Measurements from ENCODE around the gene ZNF883. TPM values are rescaled to one million over a fixed set of nuclear protein-coding genes. Genes with fewer than 3 reads are reported as not detected.
A peak's percentile ranks its signal among the peaks of the same experiment; 100 is the strongest.
"Not testable (repeated sequence)": the region's sequence is repeated elsewhere in the genome, so short reads cannot be mapped to it uniquely, and the experiment has no call there.

ZNF883 gene
- total RNA-seq, result 1 to 10 TPM in 1 of 6 donors, under 1 TPM in 4, not detected in 1; 0.26 to 1.2 (median 0.69) TPM

DNA sequence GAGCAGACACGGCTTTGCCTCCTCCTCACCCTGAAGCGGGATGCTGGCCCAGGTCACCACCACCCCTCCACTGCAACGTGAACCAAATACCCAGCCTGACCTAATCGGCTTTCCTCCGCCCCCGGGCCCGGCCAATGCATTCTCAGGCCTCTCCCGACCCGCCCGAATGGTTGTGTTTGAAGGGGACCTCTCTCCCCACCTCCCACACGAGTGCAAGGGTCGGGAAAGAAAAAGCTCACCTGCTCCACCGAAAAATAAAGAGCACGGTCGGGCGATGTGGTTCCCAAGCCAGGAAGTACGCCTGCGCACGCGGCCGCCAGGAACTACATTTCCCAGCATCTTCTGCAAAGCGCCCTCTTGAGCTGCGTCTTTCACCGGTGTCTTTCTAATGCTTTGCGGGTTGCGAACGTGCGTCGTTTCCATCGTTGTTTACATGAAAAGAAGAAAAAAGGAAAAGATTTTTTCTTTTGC, at the start of gene ZNF883:
Gene ZNF883 (minus strand): TSS at position 282 of the 471 bp plus-strand sequence.
- Histone ChIP-seq H3K4me3 (peak within 1 kb of the TSS in 2 of 4 donors; percentile 19 to 39), H3K27ac (no peak within 1 kb of the TSS), H3K36me3 (no peaks in the 10 kb centered on the region)

DNA sequence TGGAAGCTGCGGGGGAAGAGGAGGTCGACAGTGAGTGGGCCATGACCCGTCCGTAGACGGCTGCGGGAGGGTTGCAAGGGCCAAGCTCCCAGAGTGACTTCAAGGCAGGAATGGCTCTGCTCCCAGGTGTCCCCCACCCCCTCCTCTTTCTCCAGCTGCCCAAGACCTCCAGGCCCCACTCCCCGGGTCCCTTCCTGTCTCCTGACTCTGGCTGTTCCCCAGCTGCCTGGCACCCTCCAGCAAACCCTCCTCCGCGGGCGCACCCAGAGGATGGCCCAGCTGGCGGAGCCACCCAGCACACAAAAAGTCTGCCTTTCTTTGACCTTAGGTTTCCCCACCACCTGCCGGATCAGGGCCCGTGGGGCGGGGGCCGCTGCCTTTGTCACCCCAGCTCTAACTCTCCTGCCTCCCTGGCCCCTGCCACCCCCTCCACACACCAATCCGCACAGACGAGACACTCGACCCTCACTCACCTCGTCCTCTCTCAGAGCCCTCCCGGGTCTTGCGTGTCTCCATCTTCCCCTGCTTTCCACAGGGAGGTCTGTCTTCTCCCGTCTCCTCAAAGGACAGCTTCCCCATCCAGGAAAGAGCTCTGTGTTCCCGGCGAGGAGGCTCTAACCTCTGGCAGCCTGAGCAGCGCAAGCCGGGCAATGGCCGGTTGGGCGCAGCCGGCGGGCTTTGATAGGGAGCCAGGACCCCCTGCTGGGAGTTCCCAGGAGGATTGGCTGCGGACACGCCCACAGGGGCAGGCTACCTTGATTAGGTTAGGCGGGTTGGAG, 49.3 kb upstream of the ZNF883 start:
- peaks cover 0 to 12% (median 1%) of the 10 kb centered on the region in 4 donors for H3K4me1 ChIP-seq
- H3K4me3 ChIP-seq; ATAC-seq (ENCODE audit: low FRiP score in 2 of 2); H3K27ac ChIP-seq; H3K36me3 ChIP-seq: not testable (repeated sequence)
- DNase-seq, result peak in 1 of 2 donors; percentile 69
- H3K9me3 ChIP-seq, result peaks cover 17 to 52% (median 39%) of the 10 kb centered on the region in 4 donors
- H3K27me3 ChIP-seq, result peaks cover 0 to 17% (median 6%) of the 10 kb centered on the region in 4 donors
- WGBS, 2 donors, result 2 to 46% methylated on average over 9 to 22 of the region's 33 CpGs

More for the DNA sequence above, at the start of gene ZNF883:
- WGBS, 2 donors, result 3 to 7% methylated on average over 29 to 30 of the region's 30 CpGs
- ATAC-seq (ENCODE audit: low FRiP score in 2 of 2) (peak in 1 of 2 donors; percentile 36), DNase-seq (peak in 1 of 2 donors; percentile 84)
- H3K9me3 ChIP-seq, result peaks cover 0 to 56% (median 10%) of the 10 kb centered on the region in 4 donors
- H3K27me3 ChIP-seq, result no peaks in the 10 kb centered on the region
- no peaks in the 10 kb centered on the region for H3K4me1 ChIP-seq
- TF ChIP-seq POLR2A (IDR thresholded peaks at IDR 0.05), result no peak
- TF ChIP-seq, protein P1, sequence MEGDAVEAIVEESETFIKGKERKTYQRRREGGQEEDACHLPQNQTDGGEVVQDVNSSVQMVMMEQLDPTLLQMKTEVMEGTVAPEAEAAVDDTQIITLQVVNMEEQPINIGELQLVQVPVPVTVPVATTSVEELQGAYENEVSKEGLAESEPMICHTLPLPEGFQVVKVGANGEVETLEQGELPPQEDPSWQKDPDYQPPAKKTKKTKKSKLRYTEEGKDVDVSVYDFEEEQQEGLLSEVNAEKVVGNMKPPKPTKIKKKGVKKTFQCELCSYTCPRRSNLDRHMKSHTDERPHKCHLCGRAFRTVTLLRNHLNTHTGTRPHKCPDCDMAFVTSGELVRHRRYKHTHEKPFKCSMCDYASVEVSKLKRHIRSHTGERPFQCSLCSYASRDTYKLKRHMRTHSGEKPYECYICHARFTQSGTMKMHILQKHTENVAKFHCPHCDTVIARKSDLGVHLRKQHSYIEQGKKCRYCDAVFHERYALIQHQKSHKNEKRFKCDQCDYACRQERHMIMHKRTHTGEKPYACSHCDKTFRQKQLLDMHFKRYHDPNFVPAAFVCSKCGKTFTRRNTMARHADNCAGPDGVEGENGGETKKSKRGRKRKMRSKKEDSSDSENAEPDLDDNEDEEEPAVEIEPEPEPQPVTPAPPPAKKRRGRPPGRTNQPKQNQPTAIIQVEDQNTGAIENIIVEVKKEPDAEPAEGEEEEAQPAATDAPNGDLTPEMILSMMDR (IDR thresholded peaks at IDR 0.05), result no peak
- no peak for TF ChIP-seq EP300 (IDR thresholded peaks at IDR 0.05)
- TF ChIP-seq POLR2AphosphoS5 (IDR thresholded peaks at IDR 0.05), result no peak

DNA sequence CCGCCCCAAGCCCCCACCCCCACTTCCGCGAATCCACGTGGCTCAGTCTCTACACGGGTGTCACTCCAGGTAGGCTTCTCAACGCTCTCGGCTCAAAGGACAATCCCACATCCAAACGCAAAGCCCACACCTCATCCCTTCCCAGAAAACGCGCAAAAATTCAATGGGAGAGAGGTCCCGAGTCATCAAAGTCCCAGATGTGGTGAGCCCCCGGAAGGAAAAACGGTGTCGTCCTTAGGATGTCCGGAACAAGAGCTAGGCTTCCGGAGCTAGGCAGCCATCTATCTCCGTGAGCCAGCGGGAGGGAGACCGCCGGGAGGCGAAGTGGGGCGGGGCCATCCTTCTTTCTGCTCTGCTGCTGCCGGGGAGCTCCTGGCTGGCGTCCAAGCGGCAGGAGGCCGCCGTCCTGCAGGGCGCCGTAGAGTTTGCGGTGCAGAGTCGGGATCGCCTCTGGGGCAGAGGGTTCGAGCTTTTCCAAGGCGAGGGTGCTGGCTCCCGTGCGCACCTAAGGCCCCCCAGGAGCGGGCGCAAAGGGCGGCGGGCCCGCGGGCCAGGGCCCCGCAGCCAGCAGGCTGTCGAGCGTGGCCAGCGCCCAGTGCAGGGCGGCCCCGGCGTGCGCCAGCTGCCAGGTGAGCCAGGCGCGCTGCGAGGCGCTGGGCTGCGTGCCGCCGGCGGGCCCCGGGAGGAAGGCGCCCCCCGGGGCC, 47.7 kb upstream of the ZNF883 start:
- Histone ChIP-seq H3K27me3 (peaks cover 0 to 17% (median 6%) of the 10 kb centered on the region in 4 donors), H3K9me3 (peaks cover 17 to 63% (median 52%) of the 10 kb centered on the region in 4 donors), H3K4me1 (peaks cover 0 to 12% (median 1%) of the 10 kb centered on the region in 4 donors)
- 4 to 25% methylated on average over 12 to 48 of the region's 61 CpGs for WGBS, 2 donors
- DNase-seq, result peak in 1 of 2 donors; percentile 85
- not testable (repeated sequence) for H3K27ac ChIP-seq; ATAC-seq (ENCODE audit: low FRiP score in 2 of 2); H3K36me3 ChIP-seq; H3K4me3 ChIP-seq

DNA sequence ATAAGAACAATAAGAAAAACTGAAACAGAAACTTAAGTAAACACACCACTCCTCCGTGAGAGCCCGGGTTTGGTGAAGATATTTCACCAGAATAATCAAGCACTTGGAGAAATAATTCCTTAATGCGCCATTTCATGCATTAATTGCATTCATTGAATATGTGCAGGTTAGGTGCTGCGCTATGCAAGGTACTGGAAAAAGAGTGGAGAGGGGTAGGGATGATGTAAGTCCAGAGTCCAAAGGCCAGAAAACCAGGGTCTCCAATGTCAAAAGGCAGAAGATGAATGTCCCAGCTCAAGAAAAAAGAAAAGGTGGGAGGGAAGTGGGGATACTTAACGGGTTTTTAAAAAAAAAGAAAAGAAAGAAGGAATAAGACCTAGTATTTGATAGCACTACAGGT, 45.2 kb upstream of the ZNF883 start:
- no peak for DNase-seq
- peak overlapping the region; percentile 23 to 62 (median 53) for H3K4me3 ChIP-seq
- H3K27ac ChIP-seq, result peak overlapping the region in 3 of 4 donors; percentile 40 to 72 (median 63)
- 24 to 55% methylated on average over 5 of the region's 5 CpGs for WGBS, 2 donors
- peaks cover 0 to 14% (median 3%) of the 10 kb centered on the region in 4 donors for H3K27me3 ChIP-seq
- peaks cover 36 to 79% (median 65%) of the 10 kb centered on the region in 4 donors for H3K9me3 ChIP-seq
- TF ChIP-seq, protein P1 (IDR thresholded peaks at IDR 0.05), result no peak
- peak in 1 of 4 donors; percentile 3 for TF ChIP-seq EP300 (IDR thresholded peaks at IDR 0.05)
- no peak for ATAC-seq (ENCODE audit: low FRiP score in 2 of 2)
- H3K36me3 ChIP-seq, result no peaks in the 10 kb centered on the region
- peaks cover 0 to 12% (median 1%) of the 10 kb centered on the region in 4 donors for H3K4me1 ChIP-seq

DNA sequence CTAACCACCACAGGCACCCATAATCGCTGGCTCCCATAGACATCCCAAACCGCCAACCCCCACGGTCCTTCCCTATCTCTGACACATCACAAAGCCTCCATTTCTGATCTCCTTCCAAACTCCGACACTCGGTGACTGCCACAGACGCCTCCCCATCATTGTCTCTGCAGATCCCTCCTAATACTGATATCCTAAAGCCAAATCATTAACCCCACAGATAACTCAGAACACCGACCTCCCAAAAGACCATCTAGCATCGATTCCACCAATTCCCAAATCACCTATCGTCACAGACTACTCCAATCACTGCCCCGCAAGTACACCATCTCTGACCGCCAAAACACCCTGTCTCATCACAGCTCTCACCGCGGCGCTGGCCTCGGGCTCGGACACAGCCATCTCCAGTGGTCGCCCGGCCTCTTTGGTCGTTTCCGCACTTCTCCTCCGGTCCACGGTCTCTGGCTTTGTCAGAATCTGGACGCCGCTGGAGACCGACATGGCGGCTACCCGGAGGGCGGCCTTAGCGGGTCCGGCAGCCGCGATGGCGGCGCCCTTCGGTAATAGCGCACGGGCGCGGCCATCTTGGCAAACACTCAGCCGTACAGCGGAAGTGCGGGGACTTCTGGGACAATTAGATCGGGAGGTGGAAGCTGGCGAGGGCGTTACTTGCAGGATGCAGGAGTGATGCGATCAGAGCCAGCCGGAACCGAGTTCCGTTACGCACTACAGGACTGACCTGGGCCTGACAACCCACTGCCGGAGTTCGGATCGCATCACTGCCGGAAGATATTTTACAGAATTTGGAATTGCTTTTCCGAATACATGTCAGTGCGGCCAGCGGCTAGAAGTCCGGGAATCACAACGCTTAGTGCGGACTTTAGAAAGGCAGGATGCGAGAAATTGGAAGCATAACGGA, 44.5 kb upstream of the ZNF883 start, which contains the start of gene ZFP37:
Gene ZFP37 (minus strand): TSS at position 534 of the 916 bp plus-strand sequence. CDS start 36 bp downstream, at position 498.
- H3K9me3 ChIP-seq, result peaks cover 43 to 82% (median 69%) of the 10 kb centered on the region in 4 donors
- WGBS, 2 donors, result 3 to 8% methylated on average over 34 to 49 of the region's 62 CpGs

More for the DNA sequence above, 44.5 kb upstream of the ZNF883 start, which contains the start of gene ZFP37:
- Histone ChIP-seq H3K4me1 (peaks cover 0 to 12% (median 1%) of the 10 kb centered on the region in 4 donors), H3K27ac (peak within 1 kb of the TSS in 3 of 4 donors; percentile 63 to 72 (median 67)), H3K27me3 (peaks cover 0 to 11% (median 2%) of the 10 kb centered on the region in 4 donors), H3K4me3 (peak within 1 kb of the TSS; percentile 44 to 62 (median 56)), H3K36me3 (no peaks in the 10 kb centered on the region)
- TF ChIP-seq POLR2AphosphoS5 (IDR thresholded peaks at IDR 0.05), result peak; percentile 57 to 70
- TF ChIP-seq EP300 (IDR thresholded peaks at IDR 0.05), result no peak
- TF ChIP-seq, protein P1 (IDR thresholded peaks at IDR 0.05), result peak in 1 of 6 experiments; percentile 8
- ATAC-seq (ENCODE audit: low FRiP score in 2 of 2) (peak; percentile 97 to 100), DNase-seq (peak; percentile 88 to 95)
